C4-2B (cell line): ENCODE data around the gene DISP3.

ENCODE experiments used
- H3K27ac ChIP-seq: fragments of 450-650 bp; 2 replicates; pipeline ENCODE4 v1.5.1; 2017
- CTCF ChIP-seq: fragments of 450-650 bp; conservative IDR thresholded peaks from 2 replicates; pipeline ENCODE4 v1.5.1; 2017; ENCODE audit warnings: mild to moderate bottlenecking
- ZFX ChIP-seq: fragments of 450-650 bp; IDR thresholded peaks from 2 replicates; pipeline ENCODE4 v1.6.1; 2017

Gene DISP3

DNA sequence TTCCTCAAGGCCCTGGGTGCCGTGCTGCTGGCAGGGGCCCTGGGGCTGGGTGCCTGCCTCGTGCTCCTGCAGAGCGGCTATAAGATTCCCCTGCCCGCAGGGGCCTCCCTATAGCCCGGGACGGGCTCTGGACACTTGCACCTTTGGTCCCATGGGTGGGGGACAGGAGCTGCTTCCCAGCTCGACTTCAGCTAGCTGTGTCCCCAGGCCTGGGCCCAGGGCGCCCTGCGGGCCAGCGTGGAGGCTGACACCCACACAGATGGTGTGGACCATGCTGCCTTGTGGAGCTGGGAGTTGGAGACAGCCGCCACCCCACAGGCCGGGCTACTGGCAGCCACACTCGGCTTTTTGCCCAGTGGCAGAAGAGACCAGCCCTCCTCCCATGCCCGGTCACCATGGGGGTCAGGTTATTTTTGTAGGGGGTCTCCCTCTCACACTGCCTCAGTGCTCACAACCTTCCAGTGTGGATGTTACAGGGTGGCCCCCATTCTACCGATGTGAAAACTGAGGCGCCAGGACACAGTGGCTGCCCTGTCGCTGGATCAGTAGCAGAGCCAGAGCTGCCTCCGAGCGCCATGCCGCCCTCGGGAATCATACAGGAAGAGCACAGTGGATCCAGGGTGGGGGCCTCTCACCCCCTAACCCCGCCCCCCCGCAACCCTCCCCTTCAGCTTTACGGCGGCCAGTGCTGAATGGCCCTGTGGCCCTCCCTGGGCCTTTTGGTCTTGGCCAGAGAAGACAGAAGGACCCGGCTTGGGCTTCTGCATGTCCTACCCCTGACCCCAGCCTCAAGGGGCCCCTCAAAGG is 57.8 kb downstream of the DISP3 start:
- no peak for TF ChIP-seq CTCF
- TF ChIP-seq ZFX: no peak
- no peak overlapping the region for H3K27ac ChIP-seq

DNA sequence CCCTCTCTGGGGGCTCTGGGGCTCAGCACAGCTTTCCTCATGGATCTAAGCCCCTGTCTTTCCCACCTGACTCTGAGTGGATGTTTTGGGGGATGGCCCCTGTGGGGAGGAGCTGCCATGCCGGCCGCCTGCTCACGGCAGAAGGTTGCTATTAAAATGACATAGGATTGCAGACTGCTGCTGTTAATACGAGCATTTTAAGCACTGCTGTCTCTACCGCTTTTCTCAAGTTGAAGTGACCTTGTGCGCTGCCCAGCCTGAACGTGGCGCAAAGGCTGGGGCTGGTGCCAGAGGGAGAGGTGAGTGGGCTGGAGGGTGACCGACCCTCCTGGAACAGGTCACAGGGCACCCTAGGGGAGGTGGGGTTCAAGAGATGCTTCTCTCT is 58.4 kb downstream of the DISP3 start:
- H3K27ac ChIP-seq: no peak overlapping the region
- TF ChIP-seq ZFX (no peak), CTCF (no peak)

DNA sequence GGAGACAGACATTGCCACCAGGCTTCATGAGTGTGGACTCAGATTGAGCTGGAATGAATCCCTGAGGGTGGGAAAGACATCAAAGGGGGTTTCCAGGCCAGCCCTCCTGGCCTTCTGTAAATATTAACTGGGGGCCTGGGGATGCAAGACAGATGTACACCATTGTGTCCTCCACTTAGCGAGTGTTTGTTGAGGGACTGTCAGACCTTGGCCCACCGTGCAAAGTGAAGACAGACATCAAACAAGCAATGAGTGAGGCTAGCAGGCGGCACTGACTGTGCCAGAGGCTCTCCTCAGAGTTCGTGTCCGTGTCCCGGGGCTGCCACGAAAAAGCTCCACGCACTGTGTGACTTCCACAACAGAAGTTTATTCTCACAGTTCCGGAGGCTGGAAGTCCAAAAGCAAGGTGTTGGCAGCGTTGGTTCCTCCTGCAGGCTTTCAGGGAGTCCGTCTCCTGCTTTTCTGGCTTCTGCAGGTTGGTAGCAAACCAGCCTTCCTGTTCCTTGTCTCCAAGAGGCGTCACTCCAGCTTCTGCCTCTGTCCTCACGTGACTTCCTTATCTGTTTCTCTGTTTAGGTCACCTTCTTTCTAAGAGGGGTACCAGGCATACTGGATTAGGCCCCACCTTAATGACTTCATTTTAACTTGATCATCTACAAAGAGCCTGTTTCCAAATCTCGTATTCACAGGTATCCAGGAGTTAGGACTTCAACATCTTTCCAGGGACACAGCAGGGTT is 59.1 kb downstream of the DISP3 start:
- no peak for TF ChIP-seq CTCF
- no peak for TF ChIP-seq ZFX

GRCh38 chr1:11538886-11539285 is 59.9 kb downstream of the DISP3 start:
- no peak overlapping the region for H3K27ac ChIP-seq
- TF ChIP-seq CTCF: no peak
- TF ChIP-seq ZFX: no peak

More for the DNA sequence above, 59.1 kb downstream of the DISP3 start:
- H3K27ac ChIP-seq: no peak overlapping the region

DNA sequence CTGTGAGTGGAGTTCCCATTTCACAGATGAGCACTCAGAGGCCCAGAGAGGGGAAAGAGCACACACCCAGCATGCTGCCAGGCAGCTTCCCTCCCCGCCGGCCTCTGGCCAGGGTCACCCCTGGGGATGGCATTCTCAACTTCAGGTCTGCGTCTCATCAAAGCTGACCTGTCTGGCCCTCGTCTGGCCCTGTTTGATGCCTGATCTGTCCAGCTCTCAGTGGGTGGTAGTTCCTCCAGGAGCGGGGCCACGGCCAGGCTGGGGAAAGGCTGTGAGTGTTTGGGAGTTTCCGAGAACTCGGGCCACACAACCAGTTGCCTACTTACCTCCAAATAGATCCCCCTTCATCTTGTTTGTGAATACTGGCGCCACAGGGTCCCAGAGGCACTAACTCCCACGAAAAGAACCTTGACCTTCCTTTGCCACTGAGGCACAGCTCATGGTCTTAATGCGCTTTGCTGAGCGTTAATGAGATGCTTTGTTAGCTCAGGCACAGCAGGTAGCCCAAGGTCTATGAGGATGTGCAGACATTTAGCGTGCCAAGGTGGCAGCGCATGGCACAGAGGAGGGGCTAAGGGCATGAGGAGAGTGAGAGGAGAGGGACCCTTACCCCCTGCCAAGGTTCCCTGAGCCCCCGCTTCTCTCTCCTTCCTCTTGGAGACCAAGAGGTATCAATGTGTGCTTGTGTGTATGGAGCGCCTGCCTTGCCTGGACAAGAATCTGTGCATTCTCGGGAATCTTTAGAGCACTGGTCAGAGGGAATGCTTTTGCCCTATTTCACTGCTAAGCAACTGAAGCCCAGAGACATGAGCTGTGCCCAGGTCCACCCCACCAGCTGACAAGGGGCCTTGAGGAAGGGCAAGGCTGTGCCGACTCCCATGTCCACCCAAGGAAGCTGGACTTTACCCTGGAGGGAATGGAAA is 61.2 kb downstream of the DISP3 start:
- TF ChIP-seq CTCF (no peak), ZFX (no peak)
- no peak overlapping the region for H3K27ac ChIP-seq

- TF ChIP-seq ZFX: no peak
- no peak for TF ChIP-seq CTCF
- H3K27ac ChIP-seq: no peak overlapping the region
Observed at GRCh38 chr1:11540773-11541160, 61.8 kb downstream of the DISP3 start.
